ENCODE results near the gene ZNF33B.
"Not testable (repeated sequence)": the region's sequence is repeated elsewhere in the genome, so short reads cannot be mapped to it uniquely, and the experiment has no call there.

ZNF33B gene

DNA sequence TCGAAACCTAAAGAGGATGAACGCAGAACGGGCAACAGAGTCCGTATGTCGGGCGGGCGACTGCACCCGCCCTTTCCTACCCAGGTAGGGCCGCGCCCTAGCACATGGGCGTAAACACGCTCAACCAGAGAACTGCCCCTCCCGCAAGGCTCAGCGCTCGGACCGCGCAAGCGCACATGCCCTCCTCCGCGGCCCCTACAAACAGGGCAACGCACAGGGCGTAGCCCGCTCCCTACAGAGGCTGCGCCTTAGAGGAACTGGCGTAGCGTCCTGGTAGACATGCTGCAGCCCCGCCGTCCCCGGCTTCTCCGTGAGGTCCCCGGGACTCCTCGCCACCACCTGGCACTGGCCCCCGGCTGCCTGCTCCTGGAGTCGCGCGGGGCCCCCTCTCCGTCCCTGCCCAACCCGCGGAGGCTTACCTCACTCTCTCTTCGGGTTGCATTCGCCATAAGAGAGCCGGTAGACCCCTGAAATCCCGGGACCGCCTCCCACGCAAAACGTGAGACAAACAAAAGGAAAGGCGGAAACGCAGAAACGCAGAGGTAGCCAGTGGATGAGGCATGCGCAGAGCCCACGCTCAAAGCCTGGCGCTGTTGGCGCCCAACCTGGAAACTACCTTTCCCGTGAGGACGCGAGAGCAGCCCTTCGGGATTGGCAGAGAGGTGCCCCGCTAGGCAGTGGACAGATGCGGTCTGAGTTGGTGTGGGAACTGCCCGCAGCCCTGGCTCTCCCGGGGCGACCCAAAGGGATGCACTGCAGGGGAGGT, at the start of gene ZNF33B:
ZNF33B (minus strand) TSS at position 516 of the 766 bp plus-strand sequence. CDS start 1,642 bp downstream, outside the sequence.
- peak; percentile 93 for DNase-seq

GRCh38 chr10:42684517-42684916, 46.1 kb upstream of the ZNF33B start:
- no peak for DNase-seq

DNA sequence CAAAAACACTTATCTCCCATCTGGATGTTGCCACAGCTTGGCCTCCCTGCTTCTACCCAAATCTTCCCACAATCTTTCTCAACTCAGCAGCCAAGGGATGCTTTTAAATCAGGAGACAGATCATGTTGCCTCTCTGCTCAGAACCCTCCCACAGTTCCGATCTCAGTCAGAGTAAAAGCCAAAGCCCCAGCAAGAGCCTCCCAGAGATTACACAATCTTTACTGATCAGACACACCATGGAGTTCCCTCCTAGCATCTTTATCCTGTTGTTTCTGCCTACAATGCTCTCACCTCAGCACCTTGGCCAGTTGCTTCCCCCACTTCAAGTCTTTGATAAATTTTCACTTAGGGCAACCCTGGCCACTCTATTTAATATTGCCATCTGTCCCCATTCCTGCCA, 41.9 kb upstream of the ZNF33B start:
- DNase-seq = no peak

DNA sequence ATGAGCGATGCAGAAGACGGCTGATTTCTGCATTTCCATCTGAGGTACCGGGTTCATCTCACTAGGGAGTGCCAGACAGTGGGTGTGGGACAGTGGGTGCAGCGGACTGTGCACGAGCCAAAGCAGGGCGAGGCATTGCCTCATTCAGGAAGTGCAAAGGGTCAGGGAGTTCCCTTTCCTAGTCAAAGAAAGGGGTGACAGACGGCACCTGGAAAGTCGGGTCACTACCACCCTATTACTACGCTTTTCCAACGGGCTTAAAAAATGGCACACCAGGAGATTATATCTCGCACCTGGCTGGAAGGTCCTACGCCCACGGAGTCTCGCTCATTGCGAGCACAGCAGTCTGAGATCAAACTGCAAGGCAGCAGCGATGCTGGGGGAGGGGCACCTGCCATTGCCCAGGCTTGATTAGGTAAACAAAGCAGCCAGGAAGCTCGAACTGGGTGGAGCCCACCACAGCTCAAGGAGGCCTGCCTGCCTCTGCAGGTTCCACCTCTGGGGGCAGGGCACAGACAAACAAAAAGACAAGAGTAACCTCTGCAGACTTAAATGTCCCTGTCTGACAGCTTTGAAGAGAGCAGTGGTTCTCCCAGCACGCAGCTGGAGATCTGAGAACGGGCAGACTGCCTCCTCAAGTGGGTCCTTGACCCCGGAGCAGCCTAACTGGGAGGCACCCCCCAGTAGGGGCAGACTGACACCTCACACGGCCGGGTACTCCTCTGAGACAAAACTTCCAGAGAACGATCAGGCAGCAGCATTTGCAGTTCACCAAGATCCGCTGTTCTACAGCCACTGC, 27.0 kb upstream of the ZNF33B start:
- DNase-seq = not testable (repeated sequence)

GRCh38 chr10:42654419-42654818, 16.0 kb upstream of the ZNF33B start:
- no peak for DNase-seq

- no peak for DNase-seq
Measured at GRCh38 chr10:42652858-42653257, 14.5 kb upstream of the ZNF33B start.

- no peak for DNase-seq
Measured at GRCh38 chr10:42650374-42650773, 12.0 kb upstream of the ZNF33B start.

GRCh38 chr10:42648512-42648911, 10.1 kb upstream of the ZNF33B start:
- DNase-seq = no peak

DNA sequence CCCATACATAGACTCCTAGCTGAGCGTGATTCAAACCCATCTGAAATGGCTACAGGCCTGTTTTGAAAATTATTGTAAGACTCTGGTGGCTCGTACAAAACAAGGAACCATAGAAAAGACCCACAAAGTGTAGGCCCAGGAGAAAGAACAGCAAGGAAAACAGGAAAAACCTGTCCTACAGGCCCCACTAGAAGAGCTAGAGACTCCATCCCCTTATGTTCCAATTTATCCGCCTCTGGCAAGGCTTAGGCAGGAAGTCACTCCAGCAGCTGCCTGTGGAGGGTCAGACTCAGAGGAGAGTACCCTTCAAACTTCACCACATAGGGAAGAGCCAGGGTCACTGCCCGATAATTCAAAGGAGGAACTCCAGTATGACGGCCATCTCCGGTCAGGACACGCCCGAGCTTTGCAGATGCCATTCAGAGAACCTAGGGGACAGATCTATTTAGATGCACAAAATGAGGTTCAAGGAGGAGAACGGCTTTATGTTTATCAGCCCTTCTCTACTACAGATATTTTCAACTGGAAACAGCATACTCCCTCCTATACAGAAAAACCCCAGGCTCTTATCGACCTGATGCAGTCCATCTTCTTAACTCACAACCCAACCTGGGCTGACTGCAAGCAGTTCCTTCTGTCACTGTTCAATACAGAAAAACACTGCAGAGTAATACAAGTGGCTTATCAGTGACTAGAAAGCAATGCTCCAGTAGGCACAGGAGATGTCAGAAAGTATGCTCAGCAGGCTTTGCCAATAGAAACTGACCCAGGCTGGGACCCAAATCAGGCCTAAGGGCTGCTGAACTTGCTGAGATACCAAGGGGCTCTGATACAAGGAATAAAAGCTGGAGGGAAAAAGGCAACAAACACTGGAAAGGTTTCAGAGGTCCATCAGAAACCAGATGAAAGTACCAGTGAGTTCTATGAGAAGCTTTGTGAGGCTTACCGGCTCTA, 8.6 kb upstream of the ZNF33B start:
- DNase-seq = no peak

DNA sequence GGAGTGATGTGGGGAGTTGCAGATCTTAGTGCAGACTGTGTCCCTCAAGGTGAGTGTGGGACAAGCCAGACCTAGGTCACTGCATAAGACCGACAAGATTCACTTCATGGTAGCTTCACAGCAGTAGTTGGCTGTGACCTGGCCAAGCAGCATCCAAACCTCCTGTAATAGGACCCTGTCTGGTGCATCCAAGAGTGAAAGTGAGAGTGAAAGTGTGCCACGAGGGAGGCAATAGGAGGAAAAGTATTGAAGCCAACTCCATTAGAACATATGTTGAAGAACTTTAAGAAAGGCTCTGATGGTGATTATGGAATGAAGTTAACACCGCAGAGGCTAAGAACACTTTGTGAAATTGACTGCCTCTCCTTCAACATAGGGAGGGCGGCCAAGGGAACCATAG, 7.8 kb upstream of the ZNF33B start:
- DNase-seq = no peak

DNA sequence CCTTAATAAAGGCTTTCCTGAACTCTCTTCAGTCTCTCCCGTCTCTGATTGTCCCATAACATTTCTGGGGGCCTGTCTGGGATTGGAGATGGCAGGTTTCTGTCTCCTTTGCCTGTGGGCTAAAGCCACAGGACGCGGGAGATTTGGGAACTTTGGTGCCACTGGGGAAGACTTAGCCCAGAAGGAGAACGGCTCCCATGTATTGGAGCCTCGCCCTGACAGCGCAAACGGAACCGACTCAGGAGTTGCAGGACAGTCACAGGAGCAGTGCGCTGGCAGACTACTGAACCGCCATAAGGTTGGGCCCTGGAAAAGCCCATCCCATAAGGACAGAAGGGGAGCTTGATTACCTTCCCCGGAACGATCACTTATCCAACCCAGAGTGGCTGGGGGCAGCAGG, 7.1 kb upstream of the ZNF33B start:
- no peak for DNase-seq

DNA sequence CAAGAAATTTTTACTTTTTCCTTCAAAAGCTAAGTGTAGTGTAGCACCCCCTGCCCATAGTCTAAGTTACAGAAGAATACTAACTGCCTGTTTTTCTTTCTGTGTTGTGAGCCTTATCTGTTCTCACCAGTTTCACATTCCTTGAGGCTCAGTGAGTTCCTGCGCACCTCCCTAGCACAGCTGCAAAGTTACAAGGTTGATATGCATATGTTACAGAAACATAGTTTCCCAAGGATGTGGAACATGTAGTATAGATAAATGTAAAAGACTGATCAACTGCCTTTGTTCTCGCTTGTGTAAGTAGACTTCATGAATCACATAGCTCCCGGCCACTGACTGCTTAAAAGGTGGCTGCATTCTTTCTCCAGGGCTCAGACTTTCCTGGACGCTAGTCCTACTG, 6.7 kb upstream of the ZNF33B start:
- DNase-seq = no peak

DNA sequence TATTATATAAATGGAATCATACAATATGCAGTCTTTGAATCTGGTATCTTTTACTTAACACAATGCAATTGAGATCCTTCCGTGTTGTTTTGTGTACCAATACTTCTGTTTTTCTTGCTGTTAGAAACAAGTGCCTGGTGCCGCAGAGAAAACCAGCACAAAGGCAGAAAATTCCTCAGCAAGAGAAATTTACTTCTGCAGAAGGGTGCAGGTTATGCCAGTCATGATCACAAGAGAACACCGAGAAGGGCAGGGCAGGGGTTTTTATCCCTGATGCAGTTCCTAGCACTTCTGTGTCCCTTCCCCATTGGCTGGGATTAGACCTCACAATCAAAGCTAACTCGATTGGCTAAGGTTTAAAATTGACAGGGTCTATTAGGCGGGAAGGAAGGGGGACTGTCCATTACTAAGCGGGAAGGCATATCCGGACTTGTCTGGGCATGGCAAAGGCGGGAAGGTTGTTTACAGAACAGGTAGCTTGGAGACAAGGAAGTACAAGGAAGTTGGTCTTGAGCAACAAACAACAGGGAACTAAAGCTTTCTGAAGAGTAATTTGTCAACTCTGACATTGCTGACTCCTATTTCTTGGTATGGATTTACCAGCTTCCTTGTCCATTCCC, 2.4 kb upstream of the ZNF33B start:
- DNase-seq = no peak

DNA sequence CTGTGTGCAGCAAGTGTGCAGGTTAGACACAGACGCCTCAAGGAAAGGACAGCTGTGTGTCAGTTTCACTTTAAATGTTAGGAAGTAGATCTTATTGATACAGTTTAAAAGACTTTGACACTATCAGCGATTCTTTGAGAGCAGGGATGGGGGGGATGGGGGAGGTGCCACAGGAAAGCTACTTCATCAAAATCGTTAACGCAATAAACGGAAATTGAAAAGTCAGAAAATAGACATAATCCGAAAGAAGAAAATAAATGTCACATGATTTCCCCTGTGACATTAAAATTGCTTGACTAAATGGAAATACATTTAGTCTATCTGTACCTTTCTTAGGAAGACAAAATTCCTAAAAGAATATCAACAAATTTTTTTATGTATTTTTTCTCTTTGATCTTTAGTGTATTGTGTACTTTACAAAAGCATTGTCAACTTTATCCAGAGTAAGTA, 476 bp upstream of the ZNF33B start:
- DNase-seq = no peak

GRCh38 chr10:42637648-42638054, 719 bp downstream of the ZNF33B start:
- no peak for DNase-seq

DNA sequence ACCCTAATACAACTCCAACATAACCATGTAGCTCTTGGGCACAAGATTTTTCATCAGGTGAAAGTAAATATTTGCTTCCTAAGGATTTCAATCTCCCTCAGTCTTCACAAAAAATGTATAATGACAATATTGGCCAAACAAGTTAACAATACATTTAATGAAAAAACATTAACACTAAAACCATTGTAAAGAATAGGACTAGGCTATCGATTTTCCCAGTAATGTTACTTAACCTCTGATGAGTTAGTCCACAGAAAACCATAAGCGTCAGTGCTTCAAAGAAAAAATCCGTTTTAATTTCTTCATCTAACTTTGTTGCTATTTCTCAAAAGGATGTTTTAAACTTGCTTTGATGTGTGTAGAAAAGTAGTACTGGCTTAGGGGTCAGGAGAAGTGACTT, 1.2 kb downstream of the ZNF33B start:
- no peak for DNase-seq

- no peak for DNase-seq
Measured at GRCh38 chr10:42635098-42635497, 3.3 kb downstream of the ZNF33B start.

- no peak for DNase-seq
Measured at GRCh38 chr10:42632564-42632963, 5.8 kb downstream of the ZNF33B start.

- DNase-seq = no peak
Measured at GRCh38 chr10:42630537-42631134, 7.7 kb downstream of the ZNF33B start.

DNA sequence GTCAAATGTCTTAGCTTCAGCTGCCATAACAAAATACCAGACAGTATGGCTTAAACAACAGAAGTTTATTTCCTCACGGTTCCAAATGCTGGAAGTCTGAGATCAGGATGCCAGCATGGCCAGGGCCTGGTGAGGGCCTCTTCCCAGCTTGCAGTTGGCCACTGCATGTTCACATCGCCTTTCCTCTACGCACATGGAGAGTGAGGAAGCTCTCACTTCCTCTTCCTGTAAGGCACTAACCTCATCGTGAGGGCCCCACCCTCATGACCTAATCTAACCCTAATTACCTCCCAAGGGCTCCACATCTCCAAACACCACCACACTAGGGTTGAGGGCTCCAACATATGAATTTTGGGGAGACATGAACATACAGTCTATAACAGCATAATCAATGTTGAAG, 14.4 kb downstream of the ZNF33B start:
- no peak for DNase-seq

DNA sequence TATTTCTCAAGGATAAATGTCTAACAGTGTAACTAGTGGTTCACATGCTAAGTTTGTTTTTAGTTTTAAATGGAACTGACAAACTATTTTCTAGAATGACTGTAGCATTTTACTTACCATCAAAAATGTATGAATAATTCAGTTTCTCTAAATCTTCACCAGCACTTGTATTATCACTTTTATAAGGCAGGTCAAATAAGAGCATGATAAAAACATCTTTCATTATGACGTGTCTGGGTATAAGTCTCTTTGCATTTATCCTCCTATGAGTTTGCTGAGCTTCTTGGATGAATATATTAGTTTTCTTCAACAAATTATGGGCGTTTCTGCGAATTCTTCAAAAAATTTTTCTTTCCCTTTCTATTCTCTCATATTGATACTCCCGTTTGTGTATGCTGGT, 19.9 kb downstream of the ZNF33B start:
- DNase-seq = no peak

DNA sequence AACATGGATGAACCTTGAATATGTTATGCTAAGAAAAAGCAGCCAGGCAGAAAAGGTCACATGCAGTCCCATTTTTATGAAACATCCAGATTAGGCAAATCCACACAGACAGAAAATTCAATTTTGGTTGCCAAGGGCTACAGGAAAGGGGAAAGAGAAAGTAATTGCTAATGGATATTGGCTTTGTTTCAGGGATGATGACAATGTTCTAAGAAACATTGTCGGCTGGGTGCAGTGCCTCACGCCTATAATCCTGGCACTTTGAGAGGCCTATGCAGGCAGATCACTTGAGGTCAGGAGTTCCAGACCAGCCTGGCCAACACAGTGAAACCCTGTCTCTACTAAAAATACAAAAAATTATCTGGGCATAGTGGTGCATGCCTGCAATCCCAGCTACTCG, 23.0 kb downstream of the ZNF33B start:
- DNase-seq = no peak

All from HCEC 1CT (cell line).